Gastrocnemius medialis (tissue), 4 donors: ENCODE measurements around the gene SMG6.

Source experiments
- CTCF ChIP-seq, 5 experiments: fragments of 450-650 bp in 3 of 5; fragments of 200-600 bp in 2 of 5; sonication (generic) in 2 of 5; IDR thresholded peaks in 4 of 5; conservative IDR thresholded peaks in 1 of 5; 1 replicate in 4 of 5; 2 replicates in 1 of 5; pipeline ENCODE4 v1.5.1; 2016 to 2019; ENCODE audit warnings: antibody characterized with exemption in 5 of 5, mild to moderate bottlenecking in 3 of 5, moderate library complexity in 3 of 5
- POLR2A ChIP-seq, 2 donors: fragments of 450-650 bp; IDR thresholded peaks; one replicate each; pipeline ENCODE4 v1.6.1; 2017; ENCODE audit warnings: antibody characterized with exemption in 2 of 2, mild to moderate bottlenecking in 2 of 2, moderate library complexity in 2 of 2

GRCh38 chr17:2074919-2075318 is 228.7 kb downstream of the SMG6 start:
- TF ChIP-seq POLR2A (IDR thresholded peaks at IDR 0.05) (no peak), CTCF (IDR thresholded peaks at IDR 0.05 in 4 of 5, conservative IDR thresholded peaks at IDR 0.05 in 1 of 5) (no peak)
